ENCODE measurements around the gene GRM8. TPM values are rescaled to one million over a fixed set of nuclear protein-coding genes. Genes with fewer than 3 reads are reported as not detected.

Gene GRM8
- polyA plus RNA-seq, 1 donor (not counting 4 experiments of a cell fraction or from before 2014, with no cell fraction given), result not detected

DNA sequence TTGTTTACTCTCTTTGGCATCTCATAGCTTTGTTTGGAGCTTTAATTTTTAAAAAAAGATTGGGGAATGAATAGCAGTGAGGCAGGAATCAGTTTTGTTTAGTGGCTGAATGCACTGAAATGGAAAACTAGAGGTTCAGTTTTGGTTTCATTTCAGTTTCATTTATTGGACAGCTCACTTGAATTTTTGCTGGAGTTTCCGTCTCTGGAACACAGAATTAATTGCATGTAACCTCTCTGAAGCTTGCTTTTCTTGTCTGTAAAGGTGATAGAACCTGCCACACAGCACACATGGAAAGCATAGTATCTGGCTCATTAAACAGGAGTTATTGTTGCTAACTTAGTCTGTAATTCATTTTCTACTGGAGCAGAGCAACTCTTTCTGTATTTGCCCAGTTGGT, 7.1 kb downstream of the GRM8 start:
- Histone ChIP-seq H3K27me3 (ENCODE audit: control insufficient read depth, extremely low read depth, insufficient read depth, low read length) (peaks cover 13% of the 10 kb centered on the region), H4K20me1 (ENCODE audit: control insufficient read depth, extremely low read depth, insufficient read depth, low read length) (no peaks in the 10 kb centered on the region), H3K9me3 (ENCODE audit: control insufficient read depth, low read depth, low read length) (no peaks in the 10 kb centered on the region), H3K4me1 (ENCODE audit: control insufficient read depth, extremely low read depth, insufficient read depth, low read length) (no peaks in the 10 kb centered on the region), H3K4me2 (ENCODE audit: control insufficient read depth, extremely low read depth, insufficient read depth, low read depth, low read length) (no peak overlapping the region), H3K27ac (ENCODE audit: control insufficient read depth, insufficient read depth, low read length) (no peak overlapping the region), H3K9me1 (ENCODE audit: control insufficient read depth, extremely low read depth, insufficient read depth, low read length) (no peaks in the 10 kb centered on the region), H3K79me2 (ENCODE audit: control insufficient read depth, insufficient read depth, low read length) (no peaks in the 10 kb centered on the region), H3K36me3 (ENCODE audit: control insufficient read depth in 2 of 2, extremely low read depth in 1 of 2, insufficient read depth in 2 of 2, low read length in 2 of 2) (no peaks in the 10 kb centered on the region), H3K9ac (ENCODE audit: control insufficient read depth, extremely low read depth, insufficient read depth, low read length) (no peak overlapping the region), H3K4me3 (ENCODE audit: control insufficient read depth in 2 of 3, extremely low read depth in 1 of 3, insufficient read depth in 2 of 3, low read depth in 1 of 3, low read length in 3 of 3) (no peak overlapping the region), H2AFZ (ENCODE audit: control insufficient read depth, low read length) (no peak overlapping the region)
- no peak for FAIRE-seq
- TF ChIP-seq EZH2 (IDR thresholded peaks at IDR 0.05; ENCODE audit: low read length), result no peak
- TF ChIP-seq CTCF (optimal IDR thresholded peaks at IDR 0.05 in 1 of 3, IDR thresholded peaks at IDR 0.05 in 1 of 3, conservative IDR thresholded peaks at IDR 0.05 in 1 of 3; ENCODE audit: extremely low read depth in 1 of 3, insufficient read depth in 2 of 3, low read length in 3 of 3), result no peak
- DNase-seq (ENCODE audit: low read depth, low spot score), result no peak
- dilution Hi-C loops (cut with MboI; ENCODE audit: extremely low pct_ligation_motif_present, low sequenced_read_pairs), result no loop called here

DNA sequence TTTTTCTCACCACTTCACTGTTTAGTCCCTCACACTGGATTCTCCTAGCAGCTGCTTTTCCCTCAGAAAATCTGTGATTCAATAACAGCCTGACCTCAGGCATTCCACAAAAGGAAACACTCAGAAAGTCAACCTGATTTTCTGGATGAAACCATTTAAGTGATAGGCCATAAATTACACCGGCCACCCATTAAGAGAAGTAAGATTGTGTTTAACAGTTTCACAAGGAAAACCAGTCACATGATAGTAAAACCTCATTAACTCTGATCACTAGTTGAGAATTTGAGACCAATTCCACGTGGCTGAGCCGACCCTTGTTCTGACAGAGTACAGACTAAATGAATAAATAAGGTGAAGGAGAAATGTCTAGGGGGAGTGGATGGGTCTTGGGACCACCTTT, 7.7 kb downstream of the GRM8 start:
- Histone ChIP-seq H2AFZ (ENCODE audit: control insufficient read depth, low read length) (no peak overlapping the region), H3K4me2 (ENCODE audit: control insufficient read depth, extremely low read depth, insufficient read depth, low read depth, low read length) (no peak overlapping the region), H3K9ac (ENCODE audit: control insufficient read depth, extremely low read depth, insufficient read depth, low read length) (no peak overlapping the region), H3K79me2 (ENCODE audit: control insufficient read depth, insufficient read depth, low read length) (no peaks in the 10 kb centered on the region), H3K9me3 (ENCODE audit: control insufficient read depth, low read depth, low read length) (no peaks in the 10 kb centered on the region), H3K27ac (ENCODE audit: control insufficient read depth, insufficient read depth, low read length) (no peak overlapping the region), H3K27me3 (ENCODE audit: control insufficient read depth, extremely low read depth, insufficient read depth, low read length) (peaks cover 6% of the 10 kb centered on the region), H3K4me1 (ENCODE audit: control insufficient read depth, extremely low read depth, insufficient read depth, low read length) (no peaks in the 10 kb centered on the region), H3K4me3 (ENCODE audit: control insufficient read depth in 2 of 3, extremely low read depth in 1 of 3, insufficient read depth in 2 of 3, low read depth in 1 of 3, low read length in 3 of 3) (no peak overlapping the region), H3K9me1 (ENCODE audit: control insufficient read depth, extremely low read depth, insufficient read depth, low read length) (no peaks in the 10 kb centered on the region), H3K36me3 (ENCODE audit: control insufficient read depth in 2 of 2, extremely low read depth in 1 of 2, insufficient read depth in 2 of 2, low read length in 2 of 2) (no peaks in the 10 kb centered on the region), H4K20me1 (ENCODE audit: control insufficient read depth, extremely low read depth, insufficient read depth, low read length) (no peaks in the 10 kb centered on the region)
- dilution Hi-C loops (cut with MboI; ENCODE audit: extremely low pct_ligation_motif_present, low sequenced_read_pairs), result no loop called here
- TF ChIP-seq EZH2 (IDR thresholded peaks at IDR 0.05; ENCODE audit: low read length) (no peak), CTCF (optimal IDR thresholded peaks at IDR 0.05 in 1 of 3, IDR thresholded peaks at IDR 0.05 in 1 of 3, conservative IDR thresholded peaks at IDR 0.05 in 1 of 3; ENCODE audit: extremely low read depth in 1 of 3, insufficient read depth in 2 of 3, low read length in 3 of 3) (no peak)
- no peak for DNase-seq (ENCODE audit: low read depth, low spot score)
- no peak for FAIRE-seq
